OCI-LY1 (cell line): ENCODE data around the gene SH3BGRL.

ENCODE experiments used
- H2AFZ ChIP-seq: fragments of 200-600 bp; sonication (generic), shearing (Covaris generic); 2 replicates; pipeline ENCODE4 v1.6.0; 2014; ENCODE audit warnings: antibody characterized with exemption, mild to moderate bottlenecking, low read length
- H3F3A ChIP-seq: fragments of 200-600 bp; sonication (generic), shearing (Covaris generic); 2 replicates; pipeline ENCODE4 v1.6.0; 2014; ENCODE audit warnings: mild to moderate bottlenecking, antibody characterized with exemption, low read length, moderate library complexity; ENCODE audit not compliant: insufficient read depth
- H3K27ac ChIP-seq: fragments of 200-600 bp; sonication (generic); 2 replicates; pipeline ENCODE4 v1.5.1; 2014; ENCODE audit warnings: low read length, mixed run types, mild to moderate bottlenecking, low read depth; ENCODE audit not compliant: poor library complexity, severe bottlenecking
- H3K27me3 ChIP-seq: fragments of 200-600 bp; sonication (generic); 2 replicates; pipeline ENCODE4 v1.6.0; 2014; ENCODE audit warnings: antibody characterized with exemption, mild to moderate bottlenecking, low read length, moderate library complexity; ENCODE audit not compliant: insufficient read depth
- H3K36me3 ChIP-seq: fragments of 200-600 bp; sonication (generic); 2 replicates; pipeline ENCODE4 v1.6.1; 2014; ENCODE audit warnings: mild to moderate bottlenecking, antibody characterized with exemption, low read length, moderate library complexity, mixed read lengths; ENCODE audit not compliant: insufficient read depth
- H3K4me1 ChIP-seq: fragments of 200-600 bp; sonication (generic); 2 replicates; pipeline ENCODE4 v1.5.1; 2014; ENCODE audit warnings: mild to moderate bottlenecking, low read length, moderate library complexity; ENCODE audit not compliant: insufficient read depth, severe bottlenecking
- H3K4me2 ChIP-seq: fragments of 200-600 bp; sonication (generic), shearing (Covaris generic); 2 replicates; pipeline ENCODE4 v1.6.1; 2014; ENCODE audit warnings: low read length
- H3K4me3 ChIP-seq: fragments of 200-600 bp; sonication (generic); 2 replicates; pipeline ENCODE4 v1.5.1; 2014; ENCODE audit warnings: low read length, low read depth, mild to moderate bottlenecking, mixed read lengths; ENCODE audit not compliant: poor library complexity, severe bottlenecking
- H3K79me2 ChIP-seq: fragments of 200-600 bp; shearing (Covaris generic); 2 replicates; pipeline ENCODE4 v1.6.1; 2016; ENCODE audit warnings: mixed run types, low read length, mixed read lengths; ENCODE audit not compliant: insufficient read depth
- H3K9ac ChIP-seq: fragments of 200-600 bp; sonication (generic), shearing (Covaris generic); 2 replicates; pipeline ENCODE4 v1.6.1; 2014; ENCODE audit warnings: mild to moderate bottlenecking, low read length, mixed read lengths
- H3K9me2 ChIP-seq: fragments of 200-600 bp; sonication (generic), shearing (Covaris generic); 2 replicates; pipeline ENCODE4 v1.6.1; 2014; ENCODE audit warnings: low read depth, mild to moderate bottlenecking, low read length, mixed read lengths
- H3K9me3 ChIP-seq: fragments of 200-600 bp; shearing (Covaris generic); 2 replicates; pipeline ENCODE4 v1.6.1; 2014; ENCODE audit warnings: low read length, mixed read lengths
- H4K20me1 ChIP-seq: fragments of 200-600 bp; sonication (generic), shearing (Covaris generic); 2 replicates; pipeline ENCODE4 v1.6.0; 2016; ENCODE audit warnings: mild to moderate bottlenecking, low read length; ENCODE audit not compliant: insufficient read depth
- EZH2 ChIP-seq: fragments of 200-600 bp; sonication (generic), shearing (Covaris generic); IDR thresholded peaks from 2 replicates; pipeline ENCODE4 v1.8.0; 2017; ENCODE audit warnings: borderline replicate concordance, mixed run types, mild to moderate bottlenecking, antibody characterized with exemption, low read length, moderate library complexity, mixed read lengths
- TF ChIP-seq, protein P1 (sequence below): fragments of 200-600 bp; sonication (generic), shearing (Covaris generic); IDR thresholded peaks from 2 replicates; pipeline ENCODE4 v1.5.1; 2017; ENCODE audit warnings: mild to moderate bottlenecking, antibody characterized with exemption, low read length, moderate library complexity, mixed read lengths

Gene SH3BGRL

DNA sequence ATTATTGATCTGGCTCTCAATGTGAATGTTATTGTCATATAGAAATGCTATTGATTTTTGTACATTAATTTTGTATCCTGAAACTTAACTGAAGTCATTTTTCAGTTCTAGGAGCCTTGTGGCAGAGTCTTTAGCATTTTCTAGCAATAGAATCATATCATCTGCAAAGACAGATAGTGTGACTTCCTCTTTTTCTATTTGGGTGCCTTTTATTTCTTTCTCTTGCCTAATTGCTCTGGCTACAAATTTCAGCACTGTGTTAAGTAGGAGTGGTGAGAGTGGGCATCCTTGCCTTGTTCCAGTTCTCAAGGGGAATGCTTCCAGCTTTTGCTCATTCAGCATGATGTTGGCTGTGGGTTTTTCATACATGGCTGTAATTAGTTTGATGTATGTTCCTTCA lies 102.7 kb downstream of the SH3BGRL start:
- no peaks in the 10 kb centered on the region for H3K79me2 ChIP-seq
- no peaks in the 10 kb centered on the region for H3K9me3 ChIP-seq
- no peaks in the 10 kb centered on the region for H3K9me2 ChIP-seq
- no peaks in the 10 kb centered on the region for H3K36me3 ChIP-seq
- no peak overlapping the region for H3K9ac ChIP-seq
- no peak for TF ChIP-seq EZH2
- TF ChIP-seq, protein P1, sequence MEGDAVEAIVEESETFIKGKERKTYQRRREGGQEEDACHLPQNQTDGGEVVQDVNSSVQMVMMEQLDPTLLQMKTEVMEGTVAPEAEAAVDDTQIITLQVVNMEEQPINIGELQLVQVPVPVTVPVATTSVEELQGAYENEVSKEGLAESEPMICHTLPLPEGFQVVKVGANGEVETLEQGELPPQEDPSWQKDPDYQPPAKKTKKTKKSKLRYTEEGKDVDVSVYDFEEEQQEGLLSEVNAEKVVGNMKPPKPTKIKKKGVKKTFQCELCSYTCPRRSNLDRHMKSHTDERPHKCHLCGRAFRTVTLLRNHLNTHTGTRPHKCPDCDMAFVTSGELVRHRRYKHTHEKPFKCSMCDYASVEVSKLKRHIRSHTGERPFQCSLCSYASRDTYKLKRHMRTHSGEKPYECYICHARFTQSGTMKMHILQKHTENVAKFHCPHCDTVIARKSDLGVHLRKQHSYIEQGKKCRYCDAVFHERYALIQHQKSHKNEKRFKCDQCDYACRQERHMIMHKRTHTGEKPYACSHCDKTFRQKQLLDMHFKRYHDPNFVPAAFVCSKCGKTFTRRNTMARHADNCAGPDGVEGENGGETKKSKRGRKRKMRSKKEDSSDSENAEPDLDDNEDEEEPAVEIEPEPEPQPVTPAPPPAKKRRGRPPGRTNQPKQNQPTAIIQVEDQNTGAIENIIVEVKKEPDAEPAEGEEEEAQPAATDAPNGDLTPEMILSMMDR, result no peak
- H3K4me3 ChIP-seq, result no peak overlapping the region
- no peaks in the 10 kb centered on the region for H3F3A ChIP-seq
- H3K27ac ChIP-seq, result no peak overlapping the region
- H2AFZ ChIP-seq, result no peak overlapping the region
- H3K27me3 ChIP-seq, result no peaks in the 10 kb centered on the region
- H3K4me1 ChIP-seq, result no peaks in the 10 kb centered on the region
- no peak overlapping the region for H3K4me2 ChIP-seq
- H4K20me1 ChIP-seq, result no peaks in the 10 kb centered on the region

DNA sequence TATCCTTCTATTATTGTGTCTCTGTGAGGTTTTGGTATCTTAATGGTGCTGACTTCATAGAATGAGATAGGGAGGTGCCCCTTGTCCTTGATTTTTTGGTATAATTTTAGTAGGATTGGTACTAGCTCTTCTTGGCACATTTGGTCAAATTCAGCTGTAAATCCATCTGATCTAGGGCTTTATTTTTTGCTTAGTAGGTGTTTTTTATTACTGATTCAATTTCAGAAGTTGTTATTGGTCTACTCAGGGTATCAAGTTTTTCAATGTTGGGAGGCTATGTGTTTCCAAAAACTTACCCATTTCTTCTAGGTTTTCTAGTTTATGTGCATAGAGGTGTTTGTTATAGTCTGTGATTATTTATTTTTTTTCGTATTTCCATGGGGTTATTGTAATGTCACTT lies 103.3 kb downstream of the SH3BGRL start:
- Histone ChIP-seq H3K9me2 (no peaks in the 10 kb centered on the region), H2AFZ (no peak overlapping the region), H3K4me2 (no peak overlapping the region), H3K36me3 (no peaks in the 10 kb centered on the region), H3K79me2 (no peaks in the 10 kb centered on the region), H4K20me1 (no peaks in the 10 kb centered on the region), H3K4me1 (no peaks in the 10 kb centered on the region), H3K27me3 (no peaks in the 10 kb centered on the region), H3K27ac (no peak overlapping the region), H3K9ac (no peak overlapping the region), H3K9me3 (no peaks in the 10 kb centered on the region), H3K4me3 (no peak overlapping the region), H3F3A (no peaks in the 10 kb centered on the region)
- TF ChIP-seq, protein P1, result no peak
- no peak for TF ChIP-seq EZH2

DNA sequence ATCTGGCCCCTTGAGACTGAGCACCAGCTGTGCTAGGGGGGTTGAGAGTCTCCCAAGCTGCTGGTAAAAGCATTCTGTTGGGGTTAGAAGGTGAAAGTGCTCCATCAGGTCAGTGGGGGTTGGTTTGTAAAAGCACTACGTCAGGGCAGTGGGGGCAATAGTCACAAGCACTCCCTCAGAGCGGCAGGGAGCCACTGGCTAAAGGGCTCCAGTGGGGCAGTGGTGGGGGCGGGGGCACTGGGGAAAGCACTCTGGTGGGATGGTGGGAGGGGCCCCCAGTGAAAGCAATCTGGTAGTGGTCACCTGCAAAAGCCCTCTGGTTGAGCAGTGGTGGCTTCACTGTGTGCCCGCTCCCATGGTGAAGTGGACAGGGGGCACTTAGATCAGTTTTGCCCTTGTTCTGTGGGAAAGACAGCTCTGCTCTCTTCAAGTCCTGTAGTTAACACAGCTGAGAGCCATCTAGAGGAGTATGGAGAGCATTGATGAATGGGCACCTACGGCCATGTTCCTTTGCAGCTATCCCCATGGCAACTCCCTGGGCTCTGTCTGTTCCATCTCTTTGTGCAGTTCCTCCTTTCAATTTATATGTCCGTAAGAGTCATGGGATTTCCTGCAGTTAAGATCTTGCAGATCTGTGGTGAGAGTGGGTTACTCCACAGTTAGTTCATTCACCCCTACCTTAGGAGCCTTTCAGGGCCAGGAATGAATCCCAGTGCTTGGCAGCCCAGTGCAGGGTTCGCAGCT lies 106.4 kb downstream of the SH3BGRL start:
- Histone ChIP-seq H2AFZ (no peak overlapping the region), H3K27ac (no peak overlapping the region), H3K36me3 (no peaks in the 10 kb centered on the region), H3K79me2 (no peaks in the 10 kb centered on the region), H3K4me1 (no peaks in the 10 kb centered on the region), H3K27me3 (no peaks in the 10 kb centered on the region), H4K20me1 (no peaks in the 10 kb centered on the region), H3K9me3 (no peaks in the 10 kb centered on the region), H3K9ac (no peak overlapping the region), H3F3A (no peaks in the 10 kb centered on the region), H3K4me2 (no peak overlapping the region), H3K4me3 (no peak overlapping the region), H3K9me2 (no peaks in the 10 kb centered on the region)
- TF ChIP-seq, protein P1, result no peak
- TF ChIP-seq EZH2, result no peak
